Ectodermal cell (in vitro differentiated cells): ENCODE results near the gene CRYBA4.

ENCODE experiments used
- H3K27ac ChIP-seq: 2 replicates; pipeline ENCODE4 v1.7.0; 2013; ENCODE audit warnings: mild to moderate bottlenecking, low read depth, low read length; ENCODE audit not compliant: insufficient read depth, poor library complexity, severe bottlenecking
- H3K27me3 ChIP-seq: 2 replicates; pipeline ENCODE4 v1.7.0; 2013; ENCODE audit warnings: mild to moderate bottlenecking, low read length; ENCODE audit not compliant: insufficient read depth, control insufficient read depth, poor library complexity, severe bottlenecking
- H3K36me3 ChIP-seq: one replicate; pipeline ENCODE4 v1.7.0; 2013; ENCODE audit warnings: low read length; ENCODE audit not compliant: control insufficient read depth, insufficient read depth
- H3K4me1 ChIP-seq: one replicate; pipeline ENCODE4 v1.7.0; 2013; ENCODE audit warnings: low read length; ENCODE audit not compliant: control insufficient read depth, insufficient read depth
- H3K4me3 ChIP-seq: 2 replicates; pipeline ENCODE4 v1.7.0; 2013; ENCODE audit warnings: low read depth, low read length, control low read depth; ENCODE audit not compliant: insufficient read depth
- H3K9me3 ChIP-seq: 2 replicates; pipeline ENCODE4 v1.7.0; 2013; ENCODE audit warnings: mild to moderate bottlenecking, low read length, moderate library complexity; ENCODE audit not compliant: control insufficient read depth
- WGBS, 2 experiments: methylation state at CpG; one replicate each; pipeline ENCODE4 v1.1.7; 2013; ENCODE audit warnings: missing lambda C conversion rate in 2 of 2; 5-methylcytosine and 5-hydroxymethylcytosine counted together

Gene CRYBA4

GRCh38 chr22:26642465-26643417, 21.0 kb downstream of the CRYBA4 start:
- Histone ChIP-seq H3K9me3 (no peaks in the 10 kb centered on the region), H3K4me3 (no peak overlapping the region), H3K27me3 (no peaks in the 10 kb centered on the region), H3K36me3 (no peaks in the 10 kb centered on the region), H3K27ac (no peak overlapping the region), H3K4me1 (peaks cover 52% of the 10 kb centered on the region)
- 16 to 17% methylated on average over 8 of the region's 8 CpGs for WGBS, 2 experiments

DNA sequence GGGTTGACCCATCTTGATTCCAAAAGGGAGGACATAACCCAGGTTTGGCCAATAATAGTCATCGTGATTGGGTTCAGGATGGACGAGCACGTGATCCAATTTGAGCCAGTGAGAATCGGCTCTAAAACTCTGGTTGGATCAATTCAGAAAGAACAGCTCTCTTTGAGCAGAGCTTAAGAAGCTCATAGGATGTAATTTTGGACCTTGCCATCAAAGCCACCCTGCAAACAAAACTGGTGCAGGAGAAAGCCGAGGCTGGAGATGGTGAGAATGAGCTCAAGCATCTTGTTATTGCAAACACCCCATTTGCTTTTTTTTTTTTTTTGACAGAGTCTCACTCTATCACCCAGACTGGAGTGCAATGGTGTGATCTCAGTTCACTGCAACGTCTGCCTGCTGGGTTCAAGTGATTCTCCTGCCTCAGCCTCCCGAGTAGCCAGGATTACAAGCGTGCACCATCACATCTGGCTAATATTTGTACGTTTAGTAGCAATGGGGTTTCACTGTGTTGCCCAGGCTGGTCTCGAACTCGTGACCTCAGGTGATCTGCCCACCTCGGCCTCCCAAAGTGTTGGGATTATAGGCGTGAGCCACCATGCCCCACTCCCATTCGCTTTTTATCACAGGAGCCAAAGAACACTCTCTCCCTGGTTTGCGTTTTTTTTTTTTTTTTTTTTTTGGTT, 21.8 kb downstream of the CRYBA4 start:
- Histone ChIP-seq H3K27ac (no peak overlapping the region), H3K4me3 (no peak overlapping the region), H3K9me3 (no peaks in the 10 kb centered on the region), H3K4me1 (peaks cover 59% of the 10 kb centered on the region), H3K27me3 (no peaks in the 10 kb centered on the region), H3K36me3 (no peaks in the 10 kb centered on the region)
- 81 to 84% methylated on average over 15 of the region's 15 CpGs for WGBS, 2 experiments

- H3K4me3 ChIP-seq = no peak overlapping the region
- H3K27ac ChIP-seq = no peak overlapping the region
- H3K9me3 ChIP-seq = no peaks in the 10 kb centered on the region
- WGBS, 2 experiments = 70 to 74% methylated on average over 5 of the region's 5 CpGs
- H3K27me3 ChIP-seq = peaks cover 6% of the 10 kb centered on the region
- no peaks in the 10 kb centered on the region for H3K36me3 ChIP-seq
- peaks cover 65% of the 10 kb centered on the region for H3K4me1 ChIP-seq
These were observed 24.4 kb downstream of the CRYBA4 start for GRCh38 chr22:26646158-26646557.

GRCh38 chr22:26648011-26648497, 26.3 kb downstream of the CRYBA4 start:
- Histone ChIP-seq H3K4me3 (no peak overlapping the region), H3K9me3 (no peaks in the 10 kb centered on the region), H3K4me1 (peaks cover 48% of the 10 kb centered on the region), H3K27ac (peak overlapping the region; percentile 80), H3K27me3 (peaks cover 6% of the 10 kb centered on the region), H3K36me3 (no peaks in the 10 kb centered on the region)
- WGBS, 2 experiments = 1 to 2% methylated on average over 17 of the region's 17 CpGs

GRCh38 chr22:26648528-26649388, 27.0 kb downstream of the CRYBA4 start:
- H3K9me3 ChIP-seq = no peaks in the 10 kb centered on the region
- H3K36me3 ChIP-seq = no peaks in the 10 kb centered on the region
- WGBS, 2 experiments = 71 to 80% methylated on average over 6 of the region's 6 CpGs
- H3K27ac ChIP-seq = peak overlapping the region; percentile 80
- H3K4me3 ChIP-seq = no peak overlapping the region
- H3K27me3 ChIP-seq = peaks cover 6% of the 10 kb centered on the region
- peaks cover 46% of the 10 kb centered on the region for H3K4me1 ChIP-seq

GRCh38 chr22:26650722-26651421, 29.1 kb downstream of the CRYBA4 start:
- H3K36me3 ChIP-seq = no peaks in the 10 kb centered on the region
- no peak overlapping the region for H3K4me3 ChIP-seq
- peaks cover 36% of the 10 kb centered on the region for H3K4me1 ChIP-seq
- 94 to 96% methylated on average over 6 of the region's 6 CpGs for whole genome bisulfite sequencing, 2 experiments
- no peak overlapping the region for H3K27ac ChIP-seq
- H3K27me3 ChIP-seq = peaks cover 6% of the 10 kb centered on the region
- no peaks in the 10 kb centered on the region for H3K9me3 ChIP-seq

GRCh38 chr22:26651815-26652214, 30.1 kb downstream of the CRYBA4 start:
- H3K27me3 ChIP-seq = peaks cover 6% of the 10 kb centered on the region
- 87 to 93% methylated on average over 10 of the region's 10 CpGs for WGBS, 2 experiments

GRCh38 chr22:26656891-26657851, 35.4 kb downstream of the CRYBA4 start, which contains the start of gene MIAT:
Gene MIAT, plus strand, starts transcription at chr22:26657588.
- peaks cover 25% of the 10 kb centered on the region for H3K4me1 ChIP-seq
- no peaks in the 10 kb centered on the region for H3K9me3 ChIP-seq
- H3K27ac ChIP-seq = peak within 1 kb of the TSS; percentile 83
- H3K27me3 ChIP-seq = peaks cover 11% of the 10 kb centered on the region
- 4% methylated on average over 62 of the region's 62 CpGs for WGBS, 2 experiments
- peak within 1 kb of the TSS; percentile 83 for H3K4me3 ChIP-seq
- no peaks in the 10 kb centered on the region for H3K36me3 ChIP-seq

More at GRCh38 chr22:26651815-26652214, 30.1 kb downstream of the CRYBA4 start:
- Histone ChIP-seq H3K27ac (no peak overlapping the region), H3K4me1 (peaks cover 29% of the 10 kb centered on the region), H3K36me3 (no peaks in the 10 kb centered on the region), H3K9me3 (no peaks in the 10 kb centered on the region), H3K4me3 (no peak overlapping the region)
